ENCODE measurements around the gene RYR2.
A peak's percentile ranks its signal among the peaks of the same experiment; 100 is the strongest.
"Not testable (repeated sequence)": the region's sequence is repeated elsewhere in the genome, so short reads cannot be mapped to it uniquely, and the experiment has no call there.

The RYR2 gene

DNA sequence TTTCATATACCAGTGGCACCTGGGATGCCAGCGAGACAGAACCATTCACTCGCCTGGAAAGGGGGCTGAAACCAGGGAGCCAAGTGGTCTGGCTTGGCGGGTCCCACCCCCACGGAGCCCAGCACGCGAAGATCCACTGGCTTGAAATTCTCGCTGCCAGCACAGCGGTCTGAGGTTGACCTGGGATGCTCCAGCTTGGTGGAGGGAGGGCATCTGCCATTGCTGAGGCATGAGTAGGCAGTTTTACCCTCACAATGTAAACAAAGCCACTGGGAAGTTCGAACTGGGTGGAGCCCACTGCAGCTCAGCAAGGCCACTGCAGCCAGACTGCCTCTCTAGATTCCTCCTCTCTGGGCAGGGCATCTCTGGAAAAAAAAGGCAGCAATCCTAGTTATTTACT lies 778.6 kb downstream of the RYR2 start:
- not testable (repeated sequence) for DNase-seq

DNA sequence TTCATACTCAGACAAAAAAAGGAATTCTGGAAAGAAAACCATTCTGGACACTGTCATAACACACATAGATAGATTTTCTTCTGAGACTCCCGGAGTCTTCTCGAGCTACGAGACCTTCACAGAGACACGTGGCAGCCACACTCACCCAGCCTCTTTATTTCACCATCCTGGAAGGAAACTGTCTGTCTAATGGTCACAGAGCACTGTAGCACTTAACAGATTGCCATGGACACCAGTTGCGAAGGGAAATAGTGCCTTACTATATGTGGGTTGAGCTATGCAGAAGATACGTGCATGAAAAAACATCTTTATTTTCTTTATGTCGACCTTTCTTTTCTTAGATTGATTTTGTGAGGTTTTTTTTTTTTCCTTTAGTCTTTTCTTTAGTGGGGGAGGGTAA lies 790.9 kb downstream of the RYR2 start:
- DNase-seq, result no peak

DNA sequence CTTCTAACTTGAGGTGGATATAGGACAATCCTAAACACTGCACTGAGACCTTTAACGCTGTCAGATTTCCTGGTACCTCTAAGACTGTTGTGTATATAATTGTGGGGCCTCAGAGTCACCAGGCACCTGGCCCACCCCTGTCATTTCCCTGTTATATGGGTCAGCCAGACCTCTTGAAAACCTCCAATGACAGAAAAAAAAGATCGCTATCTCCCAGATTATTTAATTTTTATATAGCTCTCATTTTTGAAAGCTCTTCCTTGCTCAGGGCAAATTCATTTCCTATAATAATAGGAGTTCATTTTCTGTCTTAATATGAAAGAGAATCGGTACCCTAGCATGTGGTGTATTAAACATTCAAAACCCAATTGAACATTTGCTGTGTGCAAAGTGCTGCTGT lies 792.1 kb downstream of the RYR2 start:
- no peak for DNase-seq

DNA sequence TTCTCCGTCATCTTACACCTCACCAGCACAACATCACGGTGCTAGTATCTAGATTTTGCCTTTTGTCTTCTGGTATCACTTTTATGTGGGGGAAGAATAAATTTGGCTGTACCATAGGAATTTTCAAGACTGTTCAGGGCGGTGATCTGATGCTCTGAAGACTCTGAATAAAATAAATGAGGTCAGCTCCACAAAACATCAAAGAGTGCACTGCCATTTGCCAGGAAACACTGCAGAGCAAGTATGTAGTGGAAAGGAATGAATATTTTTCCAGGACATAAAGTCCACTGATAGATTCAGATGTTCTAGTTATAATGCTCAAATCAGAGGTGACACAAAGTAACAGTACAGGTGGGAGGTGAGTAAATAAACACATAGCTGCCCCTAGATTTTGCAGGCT lies 792.5 kb downstream of the RYR2 start:
- DNase-seq, result no peak

DNA sequence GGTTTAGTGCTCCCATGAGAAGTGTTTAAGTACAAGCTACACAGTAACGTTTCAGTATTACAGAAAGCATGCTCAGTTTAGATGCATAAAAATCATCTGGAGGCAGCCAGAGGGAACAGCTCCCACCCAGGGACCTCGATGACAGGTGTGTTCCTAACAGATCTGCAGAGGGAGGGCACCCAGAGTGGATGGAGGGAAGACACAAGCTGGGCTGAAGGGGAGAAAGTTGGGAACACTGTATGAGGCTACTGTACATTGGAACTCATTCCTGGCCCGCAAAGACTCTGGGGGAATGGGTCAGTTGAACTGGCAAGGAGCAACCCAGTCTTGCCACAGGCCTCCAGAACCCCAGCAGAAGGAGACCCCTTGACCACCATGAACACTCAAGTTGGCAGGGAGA lies 796.3 kb downstream of the RYR2 start:
- no peak for DNase-seq

DNA sequence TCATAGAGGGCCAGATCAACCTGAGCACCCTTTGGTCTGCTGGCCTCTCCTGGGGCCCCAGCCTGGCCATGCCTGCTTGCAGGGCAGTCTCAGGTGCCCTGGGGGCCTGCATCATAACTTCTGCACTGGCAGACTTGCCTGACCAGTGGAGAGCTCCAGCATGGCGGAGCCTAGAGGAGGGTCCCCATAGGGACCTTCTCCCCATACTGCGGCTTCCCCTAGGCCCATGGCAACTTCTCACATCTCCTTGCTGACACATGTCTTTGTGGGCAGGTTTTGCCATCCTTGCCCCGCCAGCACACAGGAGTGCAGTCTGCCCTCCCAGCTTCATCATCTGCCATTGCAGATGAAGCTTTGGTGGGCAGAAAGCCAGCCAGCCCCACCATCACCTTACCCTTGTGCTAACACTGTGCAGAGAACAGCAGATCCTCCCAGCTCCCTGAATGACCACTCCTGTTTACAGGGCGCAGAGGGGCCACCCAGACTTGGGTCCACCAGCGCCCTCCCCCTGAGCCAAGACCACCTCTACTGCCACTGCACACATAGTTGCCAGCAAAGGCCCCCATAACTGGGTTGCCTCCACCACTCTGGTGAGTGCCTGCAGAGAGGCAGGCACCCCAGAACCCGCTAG lies 797.0 kb downstream of the RYR2 start:
- DNase-seq, result no peak

DNA sequence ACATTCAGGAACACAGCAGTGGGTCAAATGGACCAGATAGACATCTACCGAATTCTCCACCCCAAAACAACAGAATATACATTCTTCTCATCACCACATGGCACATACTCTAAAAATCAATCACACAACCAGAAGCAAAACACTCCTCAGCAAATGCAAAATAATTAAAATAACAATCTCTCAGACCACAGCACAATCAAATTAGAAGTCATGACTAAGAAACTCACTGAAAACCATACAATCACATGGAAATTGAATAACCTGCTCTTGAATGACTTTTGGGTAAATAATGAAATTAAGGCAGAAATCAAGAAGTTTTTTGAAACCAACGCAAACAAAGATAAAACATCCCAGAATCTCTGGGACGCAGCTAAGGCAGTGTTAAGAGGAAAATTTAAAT lies 799.5 kb downstream of the RYR2 start:
- no peak for DNase-seq

DNA sequence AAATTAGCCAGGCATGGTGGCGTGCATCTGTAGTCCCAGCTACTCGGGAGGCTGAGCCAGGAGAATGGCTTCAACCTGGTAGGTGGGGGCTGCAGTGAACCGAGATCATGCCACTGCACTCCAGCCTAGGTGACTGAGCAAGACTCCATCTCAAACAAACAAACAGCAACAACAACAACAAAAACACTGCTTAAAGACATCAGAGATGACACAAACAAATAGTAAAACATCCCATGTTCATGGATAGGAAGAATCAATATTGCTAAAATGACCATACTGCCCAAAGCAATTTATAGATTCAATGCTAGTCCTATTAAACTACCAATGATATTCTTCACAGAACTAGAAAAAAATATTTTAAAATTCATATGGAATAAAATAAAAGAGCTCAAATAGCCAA lies 801.5 kb downstream of the RYR2 start:
- not testable (repeated sequence) for DNase-seq

DNA sequence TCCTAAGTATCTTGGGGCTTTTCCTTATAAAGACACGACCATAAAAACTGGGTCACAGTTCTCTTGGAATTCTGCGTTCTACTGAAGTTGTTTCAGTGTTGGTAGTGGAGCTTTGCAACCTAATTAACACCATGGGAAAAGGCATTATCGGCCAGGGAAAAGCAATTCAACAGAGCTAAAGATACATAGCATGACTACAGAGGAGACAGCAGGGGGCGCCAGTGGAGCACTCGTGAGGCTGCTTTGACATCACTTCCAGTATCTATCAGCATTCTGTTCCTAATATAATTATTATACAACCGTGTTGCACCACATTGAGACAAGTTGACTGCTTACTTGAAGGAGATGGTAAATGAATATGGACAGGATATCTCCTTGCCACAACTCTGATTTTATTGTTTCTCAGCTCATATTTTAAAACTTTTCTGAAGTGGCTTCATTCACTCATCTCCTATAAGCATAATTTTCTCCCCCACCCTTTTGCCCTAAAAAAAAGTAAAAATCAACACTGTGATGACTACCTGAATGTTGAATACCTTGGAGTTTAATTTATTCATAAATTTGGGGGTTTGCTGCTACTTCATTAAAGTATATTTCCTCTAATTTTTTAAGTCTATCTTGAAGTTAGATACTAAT lies 809.3 kb downstream of the RYR2 start:
- DNase-seq, result peak; percentile 48

DNA sequence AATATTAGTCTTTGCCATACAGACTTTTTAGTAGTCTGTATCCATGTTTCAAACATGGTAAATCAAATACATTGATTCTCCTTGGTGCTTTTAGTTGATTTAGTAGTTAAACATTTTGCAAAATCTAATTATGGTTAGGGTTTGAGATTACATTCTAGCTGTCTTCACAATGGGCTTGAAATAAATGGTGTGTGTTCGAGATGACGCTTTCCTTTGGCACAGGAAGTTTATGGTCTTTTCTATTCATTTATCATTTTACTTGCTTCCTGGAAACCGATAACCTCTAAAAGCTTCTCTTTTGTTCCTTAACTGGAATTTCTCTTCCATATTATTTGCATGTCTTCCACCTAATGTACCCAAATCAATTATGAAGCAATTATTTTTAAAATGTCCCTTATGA lies 810.4 kb downstream of the RYR2 start:
- DNase-seq, result no peak

DNA sequence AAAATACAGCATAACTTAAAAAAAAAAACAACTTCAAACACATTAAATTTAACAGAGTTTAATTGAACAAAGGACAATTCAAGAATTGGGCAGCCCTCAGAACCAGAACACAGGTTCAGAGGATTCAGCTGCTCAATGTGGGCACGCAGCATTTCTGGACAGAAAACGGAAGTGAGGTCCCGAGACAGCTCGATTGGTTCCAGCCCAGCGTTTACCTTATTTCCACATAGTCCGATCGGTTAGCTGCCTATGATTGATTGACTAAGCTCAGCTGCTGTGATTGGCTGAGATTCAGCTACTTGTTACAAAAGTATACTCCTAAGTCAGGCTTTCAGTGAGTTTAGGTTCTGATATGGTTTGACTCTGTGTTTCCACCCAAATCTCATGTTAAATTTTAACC lies 815.5 kb downstream of the RYR2 start:
- DNase-seq, result no peak

DNA sequence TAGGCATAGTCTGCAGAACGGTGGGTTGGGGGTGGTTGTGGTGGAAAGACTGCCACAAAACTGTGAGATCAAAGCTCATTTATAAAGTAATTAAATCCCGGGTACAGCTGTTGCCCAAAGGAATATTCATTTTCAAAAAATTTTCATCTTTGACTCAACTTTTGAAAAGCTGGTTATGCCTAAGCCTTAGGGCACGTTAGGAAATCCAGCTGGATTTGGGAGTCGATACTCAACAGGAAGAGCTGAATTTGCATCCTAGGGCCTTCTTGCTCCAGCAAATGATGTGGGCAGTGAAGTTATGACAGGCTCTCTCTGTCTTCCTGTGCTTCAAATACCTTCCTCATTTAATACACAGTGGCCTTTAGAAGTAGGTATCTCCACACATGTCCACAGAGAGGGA lies 817.0 kb downstream of the RYR2 start:
- DNase-seq, result no peak

DNA sequence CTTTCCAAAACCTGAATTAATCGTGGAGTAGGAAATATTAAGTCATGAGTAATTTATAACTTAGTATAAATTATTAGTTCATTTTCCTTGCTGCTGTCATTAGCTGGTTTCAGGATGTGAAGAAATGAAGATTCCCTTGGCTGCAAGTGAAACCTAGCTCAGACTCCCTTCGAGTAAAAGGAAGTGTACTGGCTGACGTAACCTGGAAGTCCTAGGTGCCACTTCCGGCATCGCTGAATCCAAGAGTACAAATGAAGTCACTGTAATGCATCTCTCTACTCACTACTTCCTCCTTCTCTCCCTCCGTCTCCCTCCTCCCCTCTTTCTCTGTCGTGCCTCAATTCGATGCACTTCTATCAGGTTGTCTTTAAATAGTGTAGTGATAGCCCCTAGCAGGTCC lies 820.0 kb downstream of the RYR2 start:
- no peak for DNase-seq

DNA sequence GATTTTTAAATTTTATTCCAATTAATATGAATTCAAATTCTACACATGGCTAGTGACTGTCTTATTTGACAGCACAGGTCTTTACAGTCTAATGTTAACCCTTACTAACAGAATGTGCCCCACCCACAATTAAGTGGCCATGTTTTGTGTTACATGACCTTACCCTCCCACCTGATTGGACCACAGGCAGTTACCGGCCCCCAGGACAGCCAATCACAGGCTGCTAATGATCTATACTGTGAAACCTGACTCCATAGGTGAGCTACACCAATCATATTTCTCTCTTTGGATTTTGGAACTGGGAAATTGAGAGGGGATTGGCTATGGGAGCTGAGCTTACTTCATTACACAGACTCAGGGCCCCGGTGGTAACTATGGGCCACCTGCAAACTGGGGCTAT lies 821.2 kb downstream of the RYR2 start:
- DNase-seq, result no peak

DNA sequence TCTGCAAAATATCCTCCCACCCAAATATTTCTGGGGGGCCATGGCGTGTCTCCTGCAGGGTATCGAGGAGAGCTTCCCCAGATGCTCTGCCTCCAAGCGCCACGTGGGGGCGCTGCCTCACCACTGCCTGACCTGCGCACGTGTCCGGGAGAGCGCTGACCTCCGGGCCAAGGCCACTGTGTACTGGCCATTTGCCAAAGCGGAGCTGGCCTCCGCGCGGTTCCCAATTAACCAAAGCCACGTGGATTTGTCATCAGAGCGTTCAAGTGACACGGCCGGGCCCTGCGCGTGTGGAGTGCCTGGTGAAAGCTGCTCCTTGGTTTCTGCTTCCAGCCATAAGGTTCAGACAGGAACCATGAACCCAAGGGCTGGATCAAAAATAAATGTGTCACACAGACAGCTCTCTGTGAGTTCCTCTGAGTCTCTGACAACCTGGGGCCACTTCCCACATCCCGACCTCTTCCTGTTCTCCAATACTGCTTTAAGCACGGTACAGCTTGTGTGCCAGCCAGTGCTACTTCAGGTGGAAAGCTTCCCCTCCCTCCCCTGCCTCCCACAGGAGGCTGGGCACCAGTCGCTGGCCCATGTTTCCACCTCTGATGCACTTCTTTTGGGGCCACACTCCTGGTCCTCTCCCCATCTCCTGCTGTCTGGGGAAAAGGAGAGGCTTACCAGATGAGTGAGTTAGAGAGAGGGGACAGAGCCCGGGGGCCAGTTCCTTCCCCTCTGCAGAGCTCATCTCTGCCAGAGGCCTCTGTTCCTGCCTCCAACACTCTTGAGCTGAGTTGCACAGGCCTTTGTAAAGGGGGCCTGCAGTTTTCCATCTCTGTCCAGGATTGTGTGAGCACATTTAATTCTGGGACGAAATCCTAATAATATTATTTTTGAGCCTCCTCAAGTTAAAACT lies 822.6 kb downstream of the RYR2 start:
- DNase-seq, result peak; percentile 39

DNA sequence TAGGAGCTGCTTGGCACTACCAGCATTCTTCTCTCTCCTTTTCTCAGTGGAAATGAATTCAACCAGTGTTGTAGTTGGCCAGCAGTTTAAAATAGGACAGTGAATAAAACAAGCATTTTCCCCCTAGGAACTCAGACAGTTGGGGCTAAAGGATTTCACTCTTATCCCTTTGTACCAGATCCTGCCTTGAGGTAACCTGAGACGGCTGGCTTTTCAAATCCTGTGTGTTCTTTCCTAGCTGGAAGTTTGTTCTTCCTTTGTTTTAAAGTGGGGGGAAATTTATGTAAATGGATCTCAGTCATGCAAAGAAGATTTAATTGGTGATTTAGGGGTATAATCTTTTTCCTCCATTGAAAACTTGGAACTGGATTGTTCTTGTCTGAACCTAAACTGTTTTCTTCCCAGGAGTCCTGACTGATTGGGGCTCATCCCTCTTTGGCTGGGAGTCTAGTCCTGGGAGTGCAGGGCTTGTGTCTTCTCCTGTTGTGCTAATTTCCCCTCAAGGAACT lies 825.5 kb downstream of the RYR2 start:
- no peak for DNase-seq

DNA sequence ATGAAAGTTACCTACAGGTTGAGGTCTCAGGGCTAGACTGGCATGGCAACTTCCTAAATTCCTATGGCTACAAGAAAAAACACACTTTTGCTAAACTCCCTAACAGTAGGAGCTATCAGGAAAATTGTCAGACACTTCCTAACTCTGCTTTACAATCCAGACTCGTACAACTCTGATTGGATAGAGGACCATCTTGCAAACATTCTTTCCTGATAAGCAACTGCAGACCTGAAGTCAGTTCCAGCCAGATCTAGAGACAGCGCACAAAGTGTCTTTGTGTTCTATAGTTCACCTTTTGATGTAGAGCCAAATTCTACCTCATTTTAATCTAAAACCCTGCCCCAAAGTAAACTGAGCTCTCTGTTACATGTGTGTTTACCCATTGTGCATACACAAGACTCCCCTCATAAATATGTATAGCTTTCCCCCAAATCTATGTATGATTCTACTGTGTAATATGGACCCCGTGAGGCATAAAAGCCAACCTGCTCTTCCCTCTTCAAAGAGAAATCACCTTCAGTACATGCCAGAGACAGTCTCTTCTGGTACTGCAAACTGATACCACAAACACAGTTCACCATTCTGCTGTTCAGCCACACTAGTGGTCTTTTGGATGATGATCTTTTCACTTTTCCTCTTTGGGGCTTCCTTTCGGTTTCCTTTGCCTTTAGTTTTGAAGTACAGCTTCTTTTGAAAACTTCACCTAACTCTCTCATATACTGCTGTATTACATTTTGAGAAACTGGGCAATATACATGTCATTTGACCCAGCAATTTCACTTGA lies 827.0 kb downstream of the RYR2 start:
- DNase-seq, result no peak

DNA sequence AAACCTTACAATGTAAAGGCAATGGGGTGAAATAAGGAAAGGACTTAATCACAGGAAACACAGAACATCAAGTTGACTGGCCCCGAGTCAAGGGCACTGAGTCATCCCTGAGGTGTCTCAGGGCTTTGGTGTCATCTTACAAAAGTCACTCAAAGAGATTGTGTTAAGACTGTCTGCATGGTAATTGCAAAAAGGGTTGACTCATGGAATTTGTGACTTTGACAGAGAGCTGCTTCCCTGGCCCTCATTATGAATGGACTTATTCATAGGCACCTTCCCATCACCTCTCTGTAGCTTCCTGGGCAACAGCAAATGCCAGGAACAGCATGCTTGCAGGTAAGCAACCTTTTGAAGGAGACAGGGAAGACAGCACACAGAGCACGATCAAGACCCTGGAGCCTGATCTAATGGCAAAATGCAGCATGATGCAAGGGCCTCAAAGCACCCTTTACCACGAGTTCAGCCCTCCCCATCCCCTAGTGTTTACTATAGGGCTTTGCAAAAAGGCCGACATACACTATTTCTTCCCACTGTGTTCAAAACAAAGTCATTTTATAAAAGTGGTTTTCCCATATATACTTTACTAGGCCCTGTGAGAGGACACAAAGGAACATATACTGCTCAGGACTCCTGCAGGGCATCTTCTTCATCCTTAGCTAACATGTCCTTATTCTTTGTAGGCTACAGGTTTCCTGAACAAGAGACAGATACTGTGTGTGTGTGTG lies 831.7 kb downstream of the RYR2 start:
- DNase-seq, result no peak

DNA sequence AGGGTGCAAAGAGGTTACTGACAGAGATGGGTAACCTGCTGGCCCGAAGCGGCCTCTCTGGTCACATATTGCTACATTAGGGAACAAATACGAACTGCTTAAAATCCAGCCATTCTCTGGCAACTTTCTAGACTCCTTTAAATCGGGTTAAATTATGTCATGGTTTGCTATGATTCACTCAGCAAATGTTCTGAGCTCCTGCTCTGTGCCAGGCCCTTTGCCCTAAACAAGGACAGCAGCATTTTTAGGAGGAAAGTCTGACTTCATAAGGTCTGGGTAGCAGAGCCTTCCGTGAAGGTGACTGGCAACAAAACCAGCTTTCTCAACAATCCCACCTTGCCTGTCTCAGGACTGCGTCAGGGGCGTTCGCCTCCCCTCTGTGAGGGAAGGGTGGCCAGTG lies 833.3 kb downstream of the RYR2 start:
- no peak for DNase-seq

DNA sequence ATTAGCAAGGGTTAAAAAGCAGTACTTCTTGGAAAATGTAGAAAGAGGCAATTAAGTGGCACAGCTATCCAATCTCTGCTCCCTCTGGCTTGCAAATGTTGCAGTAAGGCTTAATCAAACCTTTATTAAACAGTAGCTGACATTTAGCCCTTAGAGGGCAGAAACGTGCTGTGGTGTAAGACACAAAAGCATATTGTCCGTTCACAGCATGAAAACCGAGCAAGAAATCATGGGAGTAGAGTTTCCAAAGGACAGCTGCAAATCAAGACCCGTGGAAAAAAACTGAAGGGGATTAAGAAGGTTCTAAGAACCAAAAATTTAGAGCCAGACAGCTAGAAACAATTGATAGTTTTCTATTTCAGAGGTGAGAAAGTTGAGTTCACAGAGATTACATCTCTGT lies 835.6 kb downstream of the RYR2 start:
- DNase-seq, result no peak

DNA sequence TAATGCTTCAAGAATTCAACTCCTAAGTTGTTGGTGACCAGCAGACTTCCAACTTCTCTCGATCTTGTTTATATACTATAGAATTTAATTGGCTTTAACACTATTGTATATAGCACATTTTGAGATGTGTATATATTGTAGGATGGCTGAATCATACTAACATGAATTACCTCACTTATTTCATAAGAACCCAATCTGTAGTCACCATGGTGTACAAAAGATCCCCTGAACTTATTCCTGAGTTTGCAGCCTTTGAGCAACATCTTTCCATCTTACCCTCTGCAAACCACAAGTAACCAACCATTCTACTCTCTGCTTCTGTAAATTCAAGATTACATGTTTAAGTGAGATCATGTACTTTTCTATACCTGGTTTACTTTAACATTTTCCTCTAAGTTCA lies 836.4 kb downstream of the RYR2 start:
- no peak for DNase-seq

DNA sequence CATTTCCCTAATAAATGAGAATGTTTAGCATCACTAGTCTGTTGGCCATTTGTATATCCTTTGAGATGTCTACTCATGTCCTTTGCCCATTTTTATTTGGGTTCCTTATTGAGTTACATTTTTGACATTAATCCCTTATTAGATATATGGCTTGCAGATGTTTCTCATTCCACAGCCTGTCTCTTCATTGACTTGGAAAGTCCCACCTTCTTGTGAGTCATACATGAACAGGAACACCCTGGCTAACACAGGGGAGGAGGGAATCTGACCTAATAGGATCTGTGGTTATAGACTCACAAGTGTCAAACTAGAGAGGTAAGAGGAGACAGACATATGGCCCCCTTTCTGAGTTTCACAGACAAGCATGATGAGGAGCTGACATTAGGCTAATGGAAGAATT lies 837.2 kb downstream of the RYR2 start:
- no peak for DNase-seq

Data from hematopoietic multipotent progenitor cell treated with erythropoietin and hydrocortisone succinate and interleukin-3 and kit ligand, for 8 days (in vitro differentiated cells).